A549 treated with RU486 at 1 μM for 4 hours (cell line): ENCODE measurements around the gene CCDC158. TPM values are rescaled to one million over a fixed set of nuclear protein-coding genes. Genes with fewer than 3 reads are reported as not detected.

ENCODE experiments used
- total RNA-seq: library from RNA; stranded (reverse); fragments of 200-300 nt; extraction: Qiagen RNA extraction; gene quantifications from 5 replicates; pipeline ENCODE4 v1.2.3, GENCODE V29; 2022; ENCODE audit warnings: low read depth

CCDC158 gene
- not detected in 5 replicates for total RNA-seq

GRCh38 chr4:76420762-76421581, at the start of gene CCDC158:
TSS of gene CCDC158 (minus strand) at chr4:76421141. CDS start at chr4:76403207, 17,934 bp downstream.

DNA sequence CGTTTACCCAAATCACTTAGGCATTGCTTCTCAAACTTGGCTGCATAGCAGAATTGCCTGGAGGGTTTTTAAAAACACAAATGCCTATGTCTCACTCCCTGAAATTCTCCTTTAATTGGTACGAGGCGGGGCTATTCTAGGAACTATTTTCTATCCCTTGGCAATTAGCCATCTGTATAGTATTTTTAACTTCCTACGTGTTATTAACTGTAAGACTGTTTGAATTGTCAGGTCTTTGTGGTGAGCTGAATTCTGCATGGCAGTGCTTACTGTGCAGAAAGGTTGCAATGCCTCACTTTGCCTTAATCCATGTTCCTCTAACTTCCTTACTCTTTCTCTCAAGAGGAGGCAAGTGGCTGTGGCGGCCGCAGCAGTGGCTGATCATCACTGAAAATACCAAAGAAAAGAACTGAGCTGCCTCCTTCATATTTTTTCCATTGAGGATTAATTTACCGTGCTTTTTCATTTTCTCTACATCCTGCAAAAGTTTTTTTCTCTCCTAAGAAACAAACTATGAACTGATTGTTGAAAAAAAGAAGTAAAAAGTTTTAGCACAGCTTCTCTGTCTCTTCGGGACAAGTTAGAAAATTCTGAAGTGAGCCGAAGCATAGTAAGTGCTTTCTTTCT, 14.1 kb upstream of the CCDC158 start, which contains the start of gene SHROOM3:
Gene SHROOM3 (plus strand): TSS at position 329 of the 627 bp plus-strand sequence. CDS start 824 bp downstream, outside the sequence.

DNA sequence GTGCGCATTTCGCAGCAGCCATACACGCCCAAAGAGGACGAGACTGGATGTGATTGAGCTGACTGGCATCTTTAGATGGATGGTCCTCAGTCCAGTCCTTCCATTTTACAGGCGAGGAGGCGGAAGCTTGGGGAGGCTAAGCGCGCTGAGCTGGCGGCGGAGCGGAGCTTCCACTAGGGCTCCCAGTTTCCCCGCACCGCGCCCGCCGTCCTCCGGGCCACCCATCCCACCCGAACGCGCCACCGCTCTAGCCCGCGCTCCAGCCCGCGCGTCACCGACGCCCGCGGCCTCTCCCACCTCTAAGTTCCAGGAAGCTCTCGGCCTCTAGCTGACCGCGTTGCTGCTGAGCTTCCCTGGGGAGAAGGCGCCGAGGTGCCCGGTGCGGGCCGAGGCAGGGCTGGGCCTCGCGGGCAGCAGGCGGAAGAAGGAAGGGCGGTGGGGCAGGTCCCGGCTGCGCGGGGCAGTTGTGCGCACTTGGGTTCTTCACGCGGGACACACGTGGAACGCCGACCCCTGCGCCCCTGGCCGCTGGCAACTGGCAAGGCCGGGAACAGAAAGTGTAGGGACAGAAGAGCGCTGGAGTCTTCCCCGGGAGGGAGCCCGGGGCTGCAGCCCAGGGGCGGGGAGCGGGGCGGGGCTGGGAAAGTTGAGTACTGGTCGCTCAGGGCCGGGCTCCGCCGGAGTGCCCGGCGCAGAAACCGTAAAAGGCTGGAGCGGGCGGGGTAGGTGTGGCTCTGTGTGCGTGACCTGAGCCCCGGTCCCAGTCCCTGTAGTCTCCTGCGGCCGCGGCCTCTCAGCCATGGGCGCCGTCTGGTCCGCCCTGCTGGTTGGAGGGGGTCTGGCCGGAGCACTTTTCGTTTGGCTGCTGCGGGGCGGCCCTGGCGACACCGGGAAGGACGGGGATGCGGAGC, 114.7 kb downstream of the CCDC158 start, which contains the start of gene STBD1:
Gene STBD1 (plus strand): TSS at position 763 of the 911 bp plus-strand sequence. CDS start 37 bp downstream, at position 800.

Other genes starting within 250 kb of the CCDC158 start
- gene SCARB2, start 207.3 kb downstream of the CCDC158 start, total RNA-seq = 42.9 to 53.8 TPM (median 52.3 TPM) in 5 replicates
- gene FAM47E, start 169.4 kb downstream of the CCDC158 start, total RNA-seq = 0.13 to 0.33 TPM (median 0.19 TPM) in 4 of 5 replicates, not detected in the other
- gene STBD1, start 114.4 kb downstream of the CCDC158 start, total RNA-seq = 6.0 to 8.6 TPM (median 8.6 TPM) in 5 replicates
- 3.7 to 6.8 TPM (median 5.9 TPM) in 5 replicates for gene SHROOM3, start 14.1 kb upstream of the CCDC158 start, total RNA-seq